Right ventricle myocardium inferior (tissue), 1 donor: ENCODE measurements around the gene TMEM263. TPM values are rescaled to one million over a fixed set of nuclear protein-coding genes. Genes with fewer than 3 reads are reported as not detected.
A peak's percentile ranks its signal among the peaks of the same experiment; 100 is the strongest.
"Not testable (repeated sequence)": the region's sequence is repeated elsewhere in the genome, so short reads cannot be mapped to it uniquely, and the experiment has no call there.

Experiments used
- ATAC-seq: fragments of 200-7000 bp; cut with Tn5 transposase; one replicate; pipeline ENCODE4 v1.9.1; 2020; ENCODE audit warnings: mild to moderate bottlenecking, moderate library complexity
- DNase-seq: peaks from one replicate; pipeline ENCODE4 v3.0.0; 2021; ENCODE audit errors: missing footprints
- intact Hi-C: fragments of 100-400 bp; cut with DNase I; formaldehyde crosslinking; loops from one replicate; pipeline ENCODE4 v1.11.0; 2022
- total RNA-seq: library from RNA; stranded (reverse); fragmentation: NEBNext Ultra II Directional; extraction: Animal tissue kit (Norgen Biotek cat#: 25700); gene quantifications from one replicate; pipeline ENCODE4 v1.2.1, GENCODE V29; 2021
- donor health status: DM: no; HTN: yes; CAD: no; lungs with severe emphysema.

The TMEM263 gene
- total RNA-seq, 1 donor from 2014 or later: 35.8 TPM

DNA sequence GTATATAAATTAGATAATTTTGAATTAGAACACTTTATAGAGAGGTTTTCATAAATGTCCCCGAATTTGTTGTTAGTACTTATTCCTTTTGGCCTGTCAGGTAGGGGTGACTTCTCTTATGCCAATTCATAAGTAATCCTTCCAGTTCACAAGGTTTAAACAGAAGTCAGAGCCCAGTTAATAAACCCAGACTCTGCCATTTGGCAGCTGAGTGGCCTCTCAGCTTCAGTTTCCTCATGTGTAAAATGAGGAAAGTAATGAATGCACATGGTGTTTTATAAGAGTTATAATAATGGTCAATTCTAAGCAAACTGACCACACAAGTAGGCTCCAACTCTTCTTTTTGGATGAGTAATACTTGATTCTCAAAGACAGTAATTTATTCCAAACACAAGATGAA lies 21.0 kb downstream of the TMEM263 start:
- DNase-seq (no peak), ATAC-seq (no peak)
- intact Hi-C loops: no loop called here

DNA sequence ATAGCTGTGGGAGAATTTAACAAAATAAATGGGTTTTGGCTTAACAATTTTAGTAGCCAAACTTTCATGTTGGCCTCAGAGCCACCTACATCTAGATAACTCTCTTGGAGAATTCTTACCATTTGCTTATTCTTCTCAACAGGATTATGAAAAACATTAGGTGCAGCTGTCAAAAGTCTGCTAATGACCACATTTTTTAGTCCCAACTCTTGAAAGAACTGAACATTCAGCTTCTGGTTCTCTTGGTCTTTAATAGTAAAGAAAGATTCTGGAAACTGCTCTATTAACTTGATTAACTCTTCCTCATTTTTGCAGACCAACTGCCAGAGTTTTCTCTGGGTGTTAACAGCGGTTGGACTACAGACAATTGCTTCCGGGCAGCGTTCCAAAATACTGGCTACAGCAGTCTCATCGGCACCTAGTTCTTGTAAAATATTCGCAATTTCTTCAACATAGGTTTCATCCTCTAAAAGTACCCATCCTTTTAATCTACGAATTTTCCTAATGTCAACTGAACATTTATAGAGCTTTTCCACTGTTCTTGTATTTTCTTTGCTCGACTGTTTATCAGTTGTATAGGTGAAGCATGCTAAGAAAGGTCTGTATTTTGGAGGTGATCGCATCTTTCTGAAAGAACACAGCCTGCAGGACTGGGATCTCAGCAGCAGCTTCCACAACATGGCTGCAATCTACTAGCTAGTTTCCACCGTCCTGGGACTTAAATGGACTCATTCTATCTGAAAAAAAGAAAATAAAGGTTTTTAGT lies 22.5 kb downstream of the TMEM263 start:
- intact Hi-C loops: no loop called here
- DNase-seq (no peak), ATAC-seq (peak; percentile 59)

DNA sequence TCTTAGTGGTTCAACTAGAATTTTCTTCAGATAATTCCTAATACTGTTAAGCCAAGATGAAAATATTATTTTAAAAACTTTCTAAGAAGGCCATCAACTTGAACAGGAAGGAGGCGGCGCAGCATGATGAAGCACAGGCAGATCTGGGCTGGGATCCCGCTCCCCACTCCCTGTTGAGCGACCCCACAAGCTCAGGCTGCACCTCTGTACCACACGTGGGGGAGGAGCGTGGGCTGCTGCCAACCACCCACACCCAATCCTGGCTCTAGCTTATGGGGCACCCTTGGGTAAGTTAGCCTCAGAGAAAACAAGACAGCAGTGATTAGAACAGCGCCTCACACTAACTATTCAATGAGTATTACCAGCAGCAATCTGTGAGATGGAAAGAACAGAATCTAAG lies 25.2 kb downstream of the TMEM263 start:
- intact Hi-C loops: no loop called here
- no peak for ATAC-seq
- no peak for DNase-seq

DNA sequence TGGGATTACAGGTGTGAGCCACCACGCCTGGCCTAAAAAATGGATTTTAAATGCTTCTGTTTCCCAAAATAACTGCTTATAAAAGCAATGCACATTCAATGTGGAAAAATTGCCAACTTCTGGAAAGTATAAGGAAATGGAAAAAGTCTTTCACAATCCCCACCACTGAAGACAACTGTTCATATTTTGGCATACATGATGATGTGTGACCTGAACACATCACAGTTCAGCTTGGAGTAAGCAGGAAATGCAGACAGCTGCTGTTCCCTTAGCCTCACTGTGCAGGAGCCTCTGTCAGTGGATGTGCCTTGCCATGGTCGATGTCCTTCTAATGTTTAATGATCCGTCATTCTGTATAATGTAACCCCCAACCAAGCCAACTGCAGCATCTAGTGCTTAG lies 26.1 kb downstream of the TMEM263 start:
- no peak for ATAC-seq
- DNase-seq: no peak
- intact Hi-C loops: no loop called here

DNA sequence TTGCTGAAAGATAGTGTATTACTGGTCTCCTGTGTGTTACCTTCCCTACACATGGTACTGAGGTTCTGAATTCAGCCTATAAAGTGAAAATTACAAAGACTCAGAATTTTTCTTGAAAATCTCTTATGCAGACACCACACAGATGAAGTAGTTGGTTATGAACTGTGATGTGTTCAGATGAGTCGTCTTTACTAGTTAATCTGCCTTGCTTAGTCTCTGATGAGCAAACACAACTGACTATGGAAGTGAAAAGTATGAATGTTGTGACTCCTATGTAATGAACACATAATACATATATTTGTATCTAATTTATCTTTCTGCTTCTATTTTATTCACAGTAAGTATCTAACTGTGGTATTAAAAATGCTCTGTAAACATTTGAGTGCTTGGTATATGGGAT lies 26.5 kb downstream of the TMEM263 start:
- intact Hi-C loops: no loop called here
- DNase-seq (no peak), ATAC-seq (no peak)

DNA sequence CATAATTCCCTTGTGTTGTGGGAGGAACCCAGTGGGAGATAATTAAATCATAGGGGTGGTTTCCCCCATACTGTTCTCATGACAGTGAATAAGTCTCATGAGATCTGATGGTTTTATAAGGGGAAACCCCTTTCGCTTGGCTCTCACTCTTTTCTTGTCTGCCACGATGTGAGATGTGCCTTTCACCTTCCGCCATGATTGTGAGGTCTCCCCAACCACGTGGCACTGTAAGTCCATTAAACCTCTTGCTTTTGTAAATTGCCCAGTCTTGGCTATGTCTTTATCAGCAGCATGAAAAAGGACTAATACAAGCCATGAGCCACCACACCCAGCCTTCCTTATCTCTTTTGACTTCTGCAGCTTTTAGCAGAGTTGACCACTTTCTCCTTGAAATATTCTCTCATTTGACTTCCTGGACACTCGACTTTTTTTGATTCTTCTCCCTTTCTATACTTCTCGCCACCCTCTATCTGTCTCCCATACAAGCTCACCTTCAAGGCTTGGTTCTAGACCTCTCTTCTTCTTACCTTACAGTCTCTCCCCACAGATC lies 29.0 kb downstream of the TMEM263 start:
- no peak for ATAC-seq
- intact Hi-C loops: no loop called here
- DNase-seq: no peak

DNA sequence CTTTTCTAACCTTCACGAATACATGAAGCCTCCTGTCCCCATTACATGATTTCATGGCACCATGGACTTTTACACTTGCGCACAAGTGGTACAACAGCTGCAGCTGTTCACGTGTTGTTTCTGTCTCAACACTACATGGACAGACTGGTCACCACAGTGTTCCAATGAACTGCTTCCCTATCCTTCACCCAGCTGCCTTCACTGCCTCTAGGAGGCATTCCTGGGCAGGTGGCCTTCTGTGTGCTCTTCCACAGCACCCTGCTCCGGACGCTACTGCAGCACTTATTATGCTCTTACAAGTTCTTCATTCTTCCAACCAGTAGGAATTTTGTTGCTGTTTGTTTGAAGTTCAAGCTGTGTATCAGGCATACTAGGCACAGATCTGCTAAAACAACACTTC lies 29.8 kb downstream of the TMEM263 start:
- DNase-seq: no peak
- intact Hi-C loops: no loop called here
- no peak for ATAC-seq

DNA sequence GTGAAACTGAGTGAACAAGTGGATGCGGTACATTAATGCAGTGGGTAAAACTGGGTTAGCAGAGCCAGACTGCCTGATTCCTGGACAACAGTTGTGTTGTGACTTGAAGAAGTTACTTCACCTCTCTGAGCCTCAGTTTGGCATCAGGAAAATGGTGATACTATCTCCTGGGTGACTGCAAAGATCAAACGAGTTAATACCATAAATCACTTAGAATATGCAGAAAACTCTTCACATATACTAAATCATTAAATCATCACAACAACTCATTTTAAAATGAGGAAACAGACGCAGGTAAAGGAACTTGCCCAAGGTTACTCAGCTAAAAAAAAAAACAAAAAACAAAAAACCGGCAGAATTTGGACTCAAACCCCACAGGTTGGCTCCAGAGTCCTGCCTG lies 30.4 kb downstream of the TMEM263 start:
- DNase-seq: no peak
- ATAC-seq: no peak
- intact Hi-C loops: no loop called here

DNA sequence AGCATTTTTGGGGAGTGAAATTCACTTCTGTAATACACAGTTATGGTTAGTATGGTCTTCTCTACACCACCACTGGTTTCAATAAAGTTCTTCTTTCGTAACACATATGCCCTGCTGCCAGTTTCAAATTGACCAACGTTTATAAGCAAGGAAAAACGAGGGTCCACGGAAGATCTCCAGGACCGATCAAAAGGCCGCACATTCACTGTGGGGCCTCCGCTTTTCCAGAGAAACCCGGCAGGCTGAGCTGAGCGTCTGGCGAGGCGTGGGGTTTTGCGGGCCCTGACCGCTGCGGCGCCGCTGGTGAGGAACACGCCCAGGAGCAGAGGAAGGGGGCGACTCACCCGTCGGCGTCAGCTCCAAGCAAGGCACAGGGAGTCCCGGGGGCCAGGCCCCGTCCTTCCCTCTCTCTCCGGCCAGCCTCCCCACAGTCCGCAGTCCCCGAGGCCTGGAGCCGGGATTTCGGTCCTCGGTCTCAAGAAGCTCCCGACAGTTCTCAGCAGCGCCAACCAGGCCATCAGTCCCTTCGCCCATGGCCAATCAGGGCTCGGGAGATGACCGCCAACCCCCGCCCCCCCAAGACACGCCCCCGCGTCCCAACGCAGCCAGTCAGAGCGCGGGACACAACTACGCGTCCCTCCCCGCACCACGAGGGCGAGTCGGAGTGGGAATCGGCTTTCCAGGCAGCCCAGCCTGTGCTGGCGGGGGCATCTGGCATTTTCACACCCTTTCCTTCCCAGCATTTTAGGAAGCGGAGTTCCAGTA lies 31.1 kb downstream of the TMEM263 start, which contains the start of gene MTERF2:
MTERF2 (minus strand) TSS at position 522 of the 765 bp plus-strand sequence. CDS start 8,432 bp downstream, outside the sequence.
- intact Hi-C loops: loop anchor here (1.0 kb wide), 2 partner anchors 31 to 106 kb away; partner anchors contain the start of gene CRY1
- ATAC-seq (peak; percentile 99), DNase-seq (peak; percentile 95)

DNA sequence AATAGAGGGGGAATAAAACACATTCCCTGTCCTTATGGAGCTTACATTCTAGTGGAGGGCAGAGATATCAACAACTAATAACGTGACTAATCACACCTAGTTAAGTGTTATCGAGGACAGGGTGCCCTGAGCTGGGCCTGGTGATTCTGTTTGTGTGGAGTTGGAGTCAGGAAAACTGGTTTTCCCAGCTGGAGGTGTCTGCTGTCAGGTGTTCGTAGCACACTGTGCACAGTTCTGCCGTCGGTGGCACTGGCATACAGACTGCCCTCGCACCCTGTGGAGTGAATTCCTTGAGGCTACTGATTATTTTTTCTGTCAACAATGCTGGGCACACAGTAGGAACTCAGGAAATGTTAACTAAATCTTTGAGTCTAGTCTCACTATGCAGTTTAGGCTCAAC lies 32.1 kb downstream of the TMEM263 start:
- DNase-seq: peak; percentile 72
- intact Hi-C loops: loop anchor here (1.0 kb wide), 2 partner anchors 32 to 105 kb away; partner anchors contain the start of gene CRY1
- ATAC-seq: no peak

DNA sequence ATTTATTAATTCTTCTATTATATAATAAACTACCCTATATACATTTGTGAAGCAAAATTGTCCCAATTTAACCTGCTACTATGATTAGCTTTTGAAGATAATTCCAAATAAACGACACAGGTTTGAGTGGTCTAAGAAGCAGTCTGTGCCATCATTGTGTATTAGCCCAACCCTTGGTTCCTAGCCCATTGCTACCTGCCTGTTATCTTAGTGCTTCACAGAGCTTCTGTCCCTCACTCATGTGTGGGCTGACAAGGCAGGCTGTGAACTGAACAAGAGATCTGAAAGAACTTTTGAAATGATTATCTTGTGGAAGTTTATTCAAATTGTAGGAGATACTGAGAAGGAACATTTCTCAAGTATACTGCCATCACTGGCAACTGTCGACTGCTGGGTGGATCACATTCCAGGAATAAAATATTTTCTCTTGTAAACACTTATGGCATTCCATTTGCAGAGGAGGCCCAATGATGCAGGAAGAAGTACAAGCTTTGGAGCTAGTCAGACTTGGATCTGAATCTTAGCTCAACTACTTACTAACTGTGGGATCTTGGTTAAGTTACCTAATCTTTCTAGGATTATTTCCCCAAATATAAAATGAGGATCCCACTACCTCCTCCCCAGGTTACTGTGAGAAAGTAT lies 39.0 kb downstream of the TMEM263 start:
- intact Hi-C loops: no loop called here
- ATAC-seq: no peak
- DNase-seq: no peak

DNA sequence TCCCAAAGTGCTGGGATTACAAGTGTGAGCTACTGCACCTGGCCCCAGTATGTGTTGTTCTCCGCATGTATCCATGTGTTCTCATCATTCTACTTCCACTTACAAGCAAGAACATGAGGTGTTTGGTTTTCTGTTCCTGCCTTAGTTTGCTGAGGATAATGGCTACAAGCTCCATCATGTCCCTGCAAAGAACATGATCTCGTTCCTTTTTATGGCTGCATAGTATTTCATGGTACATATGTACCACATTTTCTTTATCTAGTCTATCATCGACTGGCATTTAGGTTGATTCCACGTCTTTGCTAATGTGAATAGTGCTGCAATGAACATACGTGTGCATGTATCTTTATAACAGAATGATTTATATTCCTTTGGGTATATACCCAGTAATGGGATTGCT lies 40.4 kb downstream of the TMEM263 start:
- DNase-seq, ATAC-seq, intact Hi-C loops: not testable (repeated sequence)

DNA sequence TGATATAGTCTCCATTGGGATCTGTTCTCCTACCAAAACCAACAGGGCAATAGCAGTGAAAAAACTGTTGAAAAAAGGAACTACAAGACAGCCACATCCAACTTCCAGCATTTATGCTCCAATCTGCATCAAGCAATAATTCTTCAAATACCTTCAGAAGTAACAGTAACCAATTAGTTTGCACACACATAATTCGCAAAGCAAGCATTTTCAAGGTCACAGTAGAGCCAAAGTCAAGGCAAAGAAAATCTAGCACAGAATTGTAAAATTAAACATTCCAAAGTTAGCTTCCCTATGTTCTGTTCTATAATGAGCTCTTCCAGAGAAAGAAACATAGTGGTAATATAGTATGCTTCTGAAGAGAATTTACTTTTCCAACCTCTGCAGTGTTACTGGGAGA lies 42.2 kb downstream of the TMEM263 start:
- no peak for ATAC-seq
- intact Hi-C loops: no loop called here
- no peak for DNase-seq

DNA sequence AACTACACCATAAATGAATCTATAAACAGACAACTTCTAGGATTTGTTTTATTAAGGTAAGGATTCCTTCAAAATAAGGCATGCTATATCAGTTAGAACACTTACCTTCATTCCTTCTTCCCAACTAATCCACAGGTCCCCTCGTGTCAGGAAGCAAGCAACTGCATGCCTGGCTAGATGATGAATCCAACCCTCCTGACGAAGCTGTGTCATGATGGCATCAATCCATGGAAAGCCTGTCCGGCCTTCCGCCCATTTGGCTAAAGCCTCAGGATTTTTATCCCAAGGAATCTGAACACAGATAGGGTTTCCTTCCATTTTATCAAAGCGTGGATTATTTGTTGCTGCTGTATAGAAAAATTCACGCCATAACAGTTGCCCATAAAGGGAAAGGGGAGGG lies 43.7 kb downstream of the TMEM263 start:
- ATAC-seq: no peak
- intact Hi-C loops: no loop called here
- DNase-seq: no peak

DNA sequence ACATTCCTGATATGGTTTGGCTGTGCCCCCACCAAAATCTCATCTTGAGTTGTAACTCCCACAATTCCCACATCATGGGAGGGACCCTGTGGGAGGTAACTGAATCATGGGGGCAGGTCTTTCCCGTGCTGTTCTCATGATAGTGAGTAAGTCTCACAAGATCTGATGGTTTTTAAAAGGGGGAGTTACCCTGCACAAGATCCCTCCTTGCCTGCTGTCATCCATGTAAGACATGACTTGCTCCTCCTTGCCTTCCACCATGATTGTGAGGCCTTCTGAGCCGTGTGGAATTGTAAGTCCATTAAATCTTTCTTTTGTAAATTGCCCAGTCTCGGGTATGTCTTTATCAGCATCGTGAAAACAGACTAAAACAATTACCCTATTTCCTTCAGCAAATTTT lies 47.0 kb downstream of the TMEM263 start:
- intact Hi-C loops, DNase-seq, ATAC-seq: not testable (repeated sequence)

DNA sequence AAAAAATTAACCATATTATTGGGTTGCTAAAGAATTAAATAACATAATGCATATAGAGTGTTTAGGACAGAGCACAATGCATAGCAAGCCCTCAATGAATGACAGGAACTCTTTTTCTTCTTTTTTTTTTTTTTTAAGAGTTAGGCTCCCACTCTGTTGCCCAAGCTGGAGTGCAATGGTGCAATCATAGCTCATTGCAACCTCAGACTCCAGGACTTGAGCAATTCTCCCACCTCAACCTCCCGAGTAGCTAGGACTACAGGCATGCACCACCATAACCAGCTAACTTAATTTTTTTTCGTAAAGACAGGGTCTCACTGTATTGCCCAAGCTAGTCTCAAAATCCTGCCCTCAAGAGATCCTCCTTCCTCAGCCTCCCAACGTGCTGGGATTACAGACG lies 51.7 kb downstream of the TMEM263 start:
- ATAC-seq (no peak), DNase-seq (no peak)
- intact Hi-C loops: no loop called here

DNA sequence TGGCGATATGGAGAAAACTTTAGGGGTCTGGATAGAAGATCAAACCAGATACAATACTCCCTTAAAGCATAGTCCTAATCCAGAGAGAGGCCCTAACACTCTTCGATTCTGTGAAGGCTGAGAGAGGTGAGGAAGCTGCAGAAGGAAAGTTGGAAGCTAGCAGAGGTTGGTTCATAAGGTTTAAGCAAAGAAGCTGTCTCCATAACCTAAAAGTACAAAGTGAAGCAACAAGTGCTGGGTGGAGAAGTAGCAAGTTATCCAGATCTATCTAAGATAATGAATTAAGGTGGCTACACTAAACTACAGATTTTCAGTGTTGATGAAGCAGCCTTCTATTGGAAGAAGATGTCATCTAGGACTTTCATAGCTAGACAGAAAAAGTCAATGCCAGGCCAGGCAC lies 55.8 kb downstream of the TMEM263 start:
- intact Hi-C loops: no loop called here
- no peak for ATAC-seq

DNA sequence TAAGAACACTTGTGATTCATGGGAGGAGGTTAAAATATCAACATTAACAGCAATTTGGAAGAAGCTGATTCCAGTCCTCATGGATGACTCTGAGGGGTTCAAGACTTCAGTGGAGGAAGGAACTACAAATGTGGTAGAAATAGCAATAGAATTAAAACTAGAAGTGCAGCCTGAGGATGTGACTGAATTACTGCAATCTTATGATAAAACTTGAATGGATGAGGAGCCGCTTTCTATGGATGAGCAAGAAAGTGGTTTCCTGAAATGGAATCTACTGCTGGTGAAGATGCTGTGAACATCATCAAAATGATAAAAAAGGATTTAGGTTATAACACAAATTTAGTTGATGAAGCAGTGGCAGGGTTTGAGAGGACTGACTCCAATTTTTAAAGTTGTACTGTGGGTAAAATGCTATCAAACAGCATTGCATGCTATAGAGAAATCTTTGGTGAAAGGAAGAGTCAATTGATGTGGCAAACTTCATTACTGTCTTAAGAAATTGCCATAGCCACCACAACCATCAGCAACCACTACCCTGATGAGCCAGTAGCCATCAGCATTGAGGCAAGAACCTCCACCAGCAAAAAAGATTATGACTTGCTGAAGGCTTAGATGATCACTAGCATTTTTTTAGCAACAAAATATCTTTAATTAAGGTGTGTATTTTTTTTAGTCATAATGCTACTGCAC lies 57.2 kb downstream of the TMEM263 start:
- intact Hi-C loops: no loop called here
- ATAC-seq (no peak), DNase-seq (no peak)

More for the DNA sequence above, 55.8 kb downstream of the TMEM263 start:
- no peak for DNase-seq

DNA sequence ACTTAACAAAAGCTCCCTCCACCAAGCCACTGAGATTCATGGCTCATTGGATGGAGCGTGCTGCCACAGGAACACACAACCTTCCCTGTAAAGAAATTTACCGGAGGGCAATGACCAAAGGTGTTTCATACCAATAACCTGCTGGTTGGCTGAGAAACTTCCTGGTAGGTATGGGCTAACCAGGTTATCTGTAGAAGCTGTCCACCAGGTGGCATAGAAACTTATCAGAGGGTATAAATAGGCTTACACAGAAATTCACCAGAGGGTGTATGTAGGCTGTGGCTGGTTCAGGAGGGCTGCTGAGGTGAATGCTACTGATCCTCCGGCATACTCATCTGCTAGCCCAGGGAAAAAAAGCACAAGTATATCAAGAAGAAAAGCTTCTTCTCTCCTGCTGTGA lies 58.3 kb downstream of the TMEM263 start:
- intact Hi-C loops: no loop called here
- ATAC-seq: no peak
- no peak for DNase-seq
